DOHH2 (cell line): ENCODE measurements around the gene USF1.

Experiments
- H3F3A ChIP-seq: fragments of 200-600 bp; sonication (generic), shearing (Covaris generic); 2 replicates; pipeline ENCODE4 v1.6.0; 2016; ENCODE audit warnings: antibody characterized with exemption, mild to moderate bottlenecking; ENCODE audit not compliant: control insufficient read depth, insufficient read depth
- H3K27ac ChIP-seq: fragments of 200-600 bp; sonication (generic); 2 replicates; pipeline ENCODE4 v1.5.1; 2014; ENCODE audit warnings: low read depth, mild to moderate bottlenecking, low read length, moderate library complexity
- H3K27me3 ChIP-seq: fragments of 200-600 bp; sonication (generic); 2 replicates; pipeline ENCODE4 v1.6.1; 2014; ENCODE audit warnings: mild to moderate bottlenecking, low read length, mixed read lengths; ENCODE audit not compliant: control insufficient read depth
- H3K36me3 ChIP-seq: fragments of 200-600 bp; sonication (generic); 2 replicates; pipeline ENCODE4 v1.6.1; 2014; ENCODE audit warnings: mild to moderate bottlenecking, low read length, moderate library complexity, mixed read lengths; ENCODE audit not compliant: control insufficient read depth
- H3K4me1 ChIP-seq: fragments of 200-600 bp; sonication (generic); 2 replicates; pipeline ENCODE4 v1.6.1; 2014; ENCODE audit warnings: mild to moderate bottlenecking, low read length, mixed read lengths; ENCODE audit not compliant: control insufficient read depth
- H3K4me2 ChIP-seq: fragments of 200-600 bp; sonication (generic); 2 replicates; pipeline ENCODE4 v1.6.0; 2014; ENCODE audit warnings: mild to moderate bottlenecking, low read length, moderate library complexity
- H3K4me3 ChIP-seq: fragments of 200-600 bp; sonication (generic); 2 replicates; pipeline ENCODE4 v1.5.1; 2014; ENCODE audit warnings: mild to moderate bottlenecking, low read length, mixed read lengths
- H3K79me2 ChIP-seq: fragments of 200-600 bp; sonication (generic); 2 replicates; pipeline ENCODE4 v1.6.1; 2014; ENCODE audit warnings: mild to moderate bottlenecking, low read length, mixed read lengths; ENCODE audit not compliant: control insufficient read depth
- H3K9me2 ChIP-seq: fragments of 200-600 bp; sonication (generic); replicated peaks from 2 replicates; pipeline ENCODE4 v1.6.1; 2014; ENCODE audit warnings: mild to moderate bottlenecking, low read length, mixed read lengths; ENCODE audit not compliant: control insufficient read depth
- H3K9me3 ChIP-seq: fragments of 200-600 bp; sonication (generic); 2 replicates; pipeline ENCODE4 v1.6.1; 2014; ENCODE audit warnings: antibody characterized with exemption, low read length, mixed read lengths; ENCODE audit not compliant: control insufficient read depth, insufficient read depth
- H4K20me1 ChIP-seq: fragments of 200-600 bp; sonication (generic); 2 replicates; pipeline ENCODE4 v1.6.0; 2014; ENCODE audit warnings: low read depth, mild to moderate bottlenecking, antibody characterized with exemption, low read length, moderate library complexity; ENCODE audit not compliant: control insufficient read depth, insufficient read depth
- EZH2phosphoT487 ChIP-seq: fragments of 200-600 bp; sonication (generic); IDR thresholded peaks from 2 replicates; pipeline ENCODE4 v1.6.1; 2017; ENCODE audit warnings: borderline replicate concordance, mild to moderate bottlenecking, antibody characterized with exemption, low read length, moderate library complexity, mixed read lengths
- TF ChIP-seq, protein P1 (sequence below): fragments of 200-600 bp; sonication (generic); IDR thresholded peaks from one replicate; pipeline ENCODE4 v1.5.1; 2014; ENCODE audit warnings: antibody characterized with exemption, mild to moderate bottlenecking, low read depth, low read length; ENCODE audit not compliant: poor library complexity, severe bottlenecking

Gene USF1

DNA sequence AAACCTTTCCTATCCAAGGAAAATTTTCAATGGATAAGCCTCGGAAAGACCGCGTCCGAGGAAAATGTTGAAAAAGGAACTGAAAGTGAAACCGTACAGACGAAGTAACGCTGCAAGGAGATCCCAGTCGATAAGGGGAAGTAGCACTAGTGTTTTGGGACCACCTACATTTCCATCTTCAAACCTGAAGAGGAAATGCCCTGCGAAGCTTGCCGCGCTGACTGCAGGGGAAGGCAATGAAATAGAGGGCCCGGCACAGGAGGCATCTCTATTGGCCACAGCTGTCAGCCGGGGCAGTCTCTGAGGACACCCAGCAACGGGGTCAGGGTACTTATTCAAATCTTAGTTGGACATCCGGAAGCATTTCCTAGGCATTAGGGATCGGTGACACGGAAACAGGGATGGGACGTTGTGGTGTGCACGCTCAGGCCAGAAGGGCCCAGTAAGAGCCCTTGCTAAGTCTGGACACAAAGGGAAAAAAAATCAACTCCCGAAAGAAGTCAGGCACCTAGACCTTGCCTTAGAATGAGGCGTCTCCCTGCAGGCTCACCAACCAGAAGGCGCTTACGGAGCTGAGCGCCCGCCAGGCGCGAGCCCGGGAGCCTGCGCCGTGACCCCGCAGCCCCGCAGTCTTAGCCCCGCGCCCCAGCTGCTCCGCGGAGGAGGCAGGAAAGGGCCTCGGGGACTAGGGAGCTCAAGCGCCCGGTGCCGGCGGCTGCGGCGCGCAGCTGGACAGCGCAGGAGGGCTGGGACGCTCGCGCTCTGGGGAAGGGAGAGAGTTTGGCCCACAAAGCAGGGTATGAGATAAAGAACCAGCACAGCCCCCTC, 655 bp downstream of the USF1 start:
- TF ChIP-seq EZH2phosphoT487, result no peak
- TF ChIP-seq, protein P1, sequence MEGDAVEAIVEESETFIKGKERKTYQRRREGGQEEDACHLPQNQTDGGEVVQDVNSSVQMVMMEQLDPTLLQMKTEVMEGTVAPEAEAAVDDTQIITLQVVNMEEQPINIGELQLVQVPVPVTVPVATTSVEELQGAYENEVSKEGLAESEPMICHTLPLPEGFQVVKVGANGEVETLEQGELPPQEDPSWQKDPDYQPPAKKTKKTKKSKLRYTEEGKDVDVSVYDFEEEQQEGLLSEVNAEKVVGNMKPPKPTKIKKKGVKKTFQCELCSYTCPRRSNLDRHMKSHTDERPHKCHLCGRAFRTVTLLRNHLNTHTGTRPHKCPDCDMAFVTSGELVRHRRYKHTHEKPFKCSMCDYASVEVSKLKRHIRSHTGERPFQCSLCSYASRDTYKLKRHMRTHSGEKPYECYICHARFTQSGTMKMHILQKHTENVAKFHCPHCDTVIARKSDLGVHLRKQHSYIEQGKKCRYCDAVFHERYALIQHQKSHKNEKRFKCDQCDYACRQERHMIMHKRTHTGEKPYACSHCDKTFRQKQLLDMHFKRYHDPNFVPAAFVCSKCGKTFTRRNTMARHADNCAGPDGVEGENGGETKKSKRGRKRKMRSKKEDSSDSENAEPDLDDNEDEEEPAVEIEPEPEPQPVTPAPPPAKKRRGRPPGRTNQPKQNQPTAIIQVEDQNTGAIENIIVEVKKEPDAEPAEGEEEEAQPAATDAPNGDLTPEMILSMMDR, result no peak
- H3F3A ChIP-seq, result peaks cover 26% of the 10 kb centered on the region

DNA sequence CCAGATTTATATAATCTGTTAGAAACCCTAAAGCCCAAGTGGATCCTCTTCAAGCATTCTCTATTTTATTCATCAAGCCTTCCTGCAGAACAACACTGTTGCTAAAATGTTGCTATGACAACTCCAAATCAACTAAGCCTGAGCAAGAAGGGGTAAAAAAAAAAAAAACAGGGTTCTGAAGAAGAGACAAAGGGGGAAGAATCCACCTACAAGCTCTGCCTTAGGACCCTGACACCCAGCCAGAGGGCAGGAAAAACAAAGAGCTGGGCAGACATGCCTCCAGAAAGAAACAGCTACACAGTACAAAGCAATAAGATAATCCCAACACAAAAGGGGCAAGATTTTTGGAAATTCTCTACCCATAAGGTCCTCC, 1.3 kb downstream of the USF1 start:
- Histone ChIP-seq H3K9me3 (no peaks in the 10 kb centered on the region), H3K9me2 (no peaks in the 10 kb centered on the region), H3K79me2 (peaks cover 32% of the 10 kb centered on the region), H3F3A (peaks cover 26% of the 10 kb centered on the region), H3K27me3 (no peaks in the 10 kb centered on the region), H4K20me1 (peaks cover 4% of the 10 kb centered on the region; the same call in 1 of the 2 replicates), H3K4me3 (peak overlapping the region; percentile 88), H3K36me3 (peaks cover 87% of the 10 kb centered on the region), H3K4me2 (peak overlapping the region; percentile 85), H3K27ac (peak overlapping the region; percentile 90), H3K4me1 (peaks cover 67% of the 10 kb centered on the region)
- TF ChIP-seq, protein P1, result no peak
- no peak for TF ChIP-seq EZH2phosphoT487

More for the DNA sequence above, 655 bp downstream of the USF1 start:
- Histone ChIP-seq H3K4me1 (peaks cover 62% of the 10 kb centered on the region), H3K36me3 (peaks cover 87% of the 10 kb centered on the region), H3K9me2 (no peaks in the 10 kb centered on the region), H3K4me3 (peak overlapping the region; percentile 88), H3K9me3 (no peaks in the 10 kb centered on the region), H3K4me2 (peak overlapping the region; percentile 85), H4K20me1 (peaks cover 4% of the 10 kb centered on the region; the same call in 1 of the 2 replicates), H3K79me2 (peaks cover 32% of the 10 kb centered on the region), H3K27me3 (no peaks in the 10 kb centered on the region), H3K27ac (peak overlapping the region; percentile 90)

GRCh38 chr1:161039546-161039945, 6.2 kb downstream of the USF1 start:
- H3K4me2 ChIP-seq, result peak overlapping the region; percentile 80
- TF ChIP-seq, protein P1, result no peak
- TF ChIP-seq EZH2phosphoT487, result no peak

More at GRCh38 chr1:161039546-161039945, 6.2 kb downstream of the USF1 start:
- peaks cover 69% of the 10 kb centered on the region for H3K4me1 ChIP-seq
- H3K9me2 ChIP-seq, result no peaks in the 10 kb centered on the region
- H3K27ac ChIP-seq, result no peak overlapping the region
- peaks cover 10% of the 10 kb centered on the region; the same call in 1 of the 2 replicates for H3F3A ChIP-seq
- peaks cover 42% of the 10 kb centered on the region for H3K79me2 ChIP-seq
- H4K20me1 ChIP-seq, result peaks cover 4% of the 10 kb centered on the region; the same call in 1 of the 2 replicates
- H3K27me3 ChIP-seq, result no peaks in the 10 kb centered on the region
- H3K4me3 ChIP-seq, result 0 out of 2 replicates have a peak overlapping the region, but pooled peaks have one; percentile 26
- no peaks in the 10 kb centered on the region for H3K9me3 ChIP-seq
- H3K36me3 ChIP-seq, result peaks cover 63% of the 10 kb centered on the region
